HG02884 (cell line): ENCODE measurements around the gene PTPN3.
A peak's percentile ranks its signal among the peaks of the same experiment; 100 is the strongest.

ENCODE experiments used
- ATAC-seq: cut with Tn5 transposase; IDR thresholded peaks from one replicate; pipeline ENCODE4 v1.9.1; 2021; ENCODE audit warnings: mild to moderate bottlenecking, moderate library complexity; ENCODE audit not compliant: unreplicated experiment

Gene PTPN3

GRCh38 chr9:109427886-109428285 is 70.2 kb downstream of the PTPN3 start:
- ATAC-seq = no peak

- no peak for ATAC-seq
These were observed 71.3 kb downstream of the PTPN3 start for GRCh38 chr9:109426626-109427402.

GRCh38 chr9:109424618-109425017 is 73.5 kb downstream of the PTPN3 start:
- ATAC-seq = no peak

- no peak for ATAC-seq
These were observed 74.2 kb downstream of the PTPN3 start for GRCh38 chr9:109423877-109424276.

- peak; percentile 67 for ATAC-seq
These were observed 75.5 kb downstream of the PTPN3 start for GRCh38 chr9:109422641-109423040.

GRCh38 chr9:109421026-109421970 is 76.8 kb downstream of the PTPN3 start:
- no peak for ATAC-seq

GRCh38 chr9:109419531-109419930 is 78.6 kb downstream of the PTPN3 start:
- no peak for ATAC-seq

- peak; percentile 47 for ATAC-seq
These were observed 79.3 kb downstream of the PTPN3 start for GRCh38 chr9:109418827-109419226.

- no peak for ATAC-seq
These were observed 80.2 kb downstream of the PTPN3 start for GRCh38 chr9:109417585-109418544.

GRCh38 chr9:109417054-109417453 is 81.1 kb downstream of the PTPN3 start:
- no peak for ATAC-seq

- ATAC-seq = peak; percentile 42
These were observed 81.9 kb downstream of the PTPN3 start for GRCh38 chr9:109416135-109416706.

- ATAC-seq = no peak
These were observed 83.9 kb downstream of the PTPN3 start for GRCh38 chr9:109414125-109414785.

- ATAC-seq = peak; percentile 43
These were observed 86.2 kb downstream of the PTPN3 start for GRCh38 chr9:109411798-109412352.

GRCh38 chr9:109411069-109411761 is 86.9 kb downstream of the PTPN3 start:
- peak; percentile 49 for ATAC-seq

- no peak for ATAC-seq
These were observed 88.2 kb downstream of the PTPN3 start for GRCh38 chr9:109409773-109410397.

GRCh38 chr9:109408759-109409462 is 89.2 kb downstream of the PTPN3 start:
- ATAC-seq = no peak

- no peak for ATAC-seq
These were observed 94.3 kb downstream of the PTPN3 start for GRCh38 chr9:109403766-109404320.
